Effector memory CD8-positive, alpha-beta T cell (primary cell): ENCODE measurements around the gene GHRL.

Source experiments
- ATAC-seq: fragments of 150-1000 bp; cut with Tn5 transposase; replicated peaks from 2 replicates; pipeline ENCODE4 v1.10.0; 2021; ENCODE audit warnings: mild to moderate bottlenecking, moderate library complexity
- DNase-seq, 3 experiments: peaks; one replicate each; pipeline ENCODE4 v3.0.0; 2021
- H3K27ac Mint-ChIP-seq, 2 donors: one replicate each; pipeline ENCODE4 v1.8.0; 2022; ENCODE audit warnings: mild to moderate bottlenecking in 2 of 2, mixed read lengths in 2 of 2, moderate library complexity in 2 of 2
- H3K27me3 Mint-ChIP-seq, 2 donors: one replicate each; pipeline ENCODE4 v1.8.0; 2022; ENCODE audit warnings: mixed read lengths in 2 of 2
- H3K36me3 Mint-ChIP-seq: one replicate; pipeline ENCODE4 v1.8.0; 2022; ENCODE audit warnings: mild to moderate bottlenecking, moderate library complexity, mixed read lengths; ENCODE audit not compliant: insufficient read depth
- H3K4me1 Mint-ChIP-seq, 2 donors: one replicate each; pipeline ENCODE4 v1.8.0; 2022; ENCODE audit warnings: low read depth in 2 of 2, mixed read lengths in 2 of 2
- H3K4me3 Mint-ChIP-seq, 2 donors: one replicate each; pipeline ENCODE4 v1.8.0; 2022; ENCODE audit warnings: mild to moderate bottlenecking in 2 of 2, mixed read lengths in 2 of 2, moderate library complexity in 2 of 2
- H3K9me3 Mint-ChIP-seq, 2 donors: one replicate each; pipeline ENCODE4 v1.8.0; 2022; ENCODE audit warnings: mixed read lengths in 2 of 2

The GHRL gene

DNA sequence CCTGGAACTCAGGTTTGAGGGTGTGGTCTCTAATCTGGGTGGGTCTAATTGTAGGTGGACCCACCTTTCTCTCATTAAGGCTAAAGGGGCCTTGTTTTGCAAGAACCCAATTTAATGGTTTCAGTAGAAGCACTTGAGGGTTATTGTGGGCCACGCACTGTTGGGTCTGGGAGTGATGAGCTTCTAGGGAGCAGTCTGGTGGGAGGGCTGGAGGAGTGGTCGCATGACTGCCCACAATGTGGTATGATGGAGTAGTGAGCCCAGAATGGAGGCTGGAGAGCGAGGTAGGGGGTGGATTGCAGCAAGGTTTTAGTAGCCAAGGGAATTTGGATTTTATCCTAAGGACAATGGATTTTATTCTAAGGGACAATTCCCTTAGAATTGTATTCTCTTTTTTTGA is 41.7 kb downstream of the GHRL start:
- H3K9me3 Mint-ChIP-seq: no peaks in the 10 kb centered on the region
- peak overlapping the region in 1 of 2 donors; percentile 21 for H3K27ac Mint-ChIP-seq
- H3K36me3 Mint-ChIP-seq: peaks cover 51% of the 10 kb centered on the region
- peaks cover 64 to 68% of the 10 kb centered on the region in 2 donors for H3K4me1 Mint-ChIP-seq
- peak overlapping the region; percentile 98 to 99 for H3K4me3 Mint-ChIP-seq
- DNase-seq (no peak), ATAC-seq (no peak)
- no peaks in the 10 kb centered on the region for H3K27me3 Mint-ChIP-seq

DNA sequence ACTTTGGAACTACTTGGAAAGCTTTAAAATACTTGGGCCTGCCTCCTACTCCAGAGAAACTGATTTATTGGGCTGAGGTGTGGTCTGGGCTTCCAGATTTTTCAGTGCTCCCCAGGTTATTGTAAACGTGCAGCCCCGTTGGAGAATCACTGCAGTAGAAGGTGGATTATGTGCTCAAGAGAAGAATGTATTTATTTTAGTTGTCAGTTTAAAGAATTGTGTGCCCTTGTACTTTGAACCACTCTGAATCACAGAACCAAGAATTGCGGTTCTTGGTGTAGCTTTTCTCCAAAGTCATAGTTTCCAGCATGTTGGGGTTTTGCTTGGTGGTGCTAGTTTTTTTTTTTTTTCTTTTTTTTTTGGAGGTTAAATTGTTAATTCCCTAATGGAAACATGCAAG is 42.9 kb downstream of the GHRL start:
- H3K36me3 Mint-ChIP-seq: peaks cover 45% of the 10 kb centered on the region
- ATAC-seq (no peak), DNase-seq (no peak)
- H3K27ac Mint-ChIP-seq: peak overlapping the region; percentile 90 to 91
- H3K27me3 Mint-ChIP-seq: no peaks in the 10 kb centered on the region
- peaks cover 55 to 59% of the 10 kb centered on the region in 2 donors for H3K4me1 Mint-ChIP-seq
- no peaks in the 10 kb centered on the region for H3K9me3 Mint-ChIP-seq
- H3K4me3 Mint-ChIP-seq: peak overlapping the region; percentile 98 to 99

- ATAC-seq (peak; percentile 17), DNase-seq (peak in 2 of 3 experiments; percentile 21 to 31)
- peak overlapping the region; percentile 98 to 99 for H3K4me3 Mint-ChIP-seq
- peaks cover 41% of the 10 kb centered on the region for H3K36me3 Mint-ChIP-seq
- no peaks in the 10 kb centered on the region for H3K27me3 Mint-ChIP-seq
- peak overlapping the region; percentile 90 to 91 for H3K27ac Mint-ChIP-seq
- H3K4me1 Mint-ChIP-seq: peaks cover 49 to 52% of the 10 kb centered on the region in 2 donors
- H3K9me3 Mint-ChIP-seq: no peaks in the 10 kb centered on the region
Measured at GRCh38 chr3:10248984-10249748, 43.6 kb downstream of the GHRL start.

GRCh38 chr3:10248184-10248983 is 44.4 kb downstream of the GHRL start, which contains the start of gene TATDN2:
Gene TATDN2 (plus strand): TSS chr3:10248459. CDS start chr3:10249201, 742 bp downstream.
- Mint-ChIP-seq H3K4me3 (peak within 1 kb of the TSS; percentile 98 to 99), H3K27me3 (no peaks in the 10 kb centered on the region), H3K36me3 (peaks cover 39% of the 10 kb centered on the region), H3K4me1 (peaks cover 43 to 44% of the 10 kb centered on the region in 2 donors), H3K27ac (peak within 1 kb of the TSS; percentile 94), H3K9me3 (no peaks in the 10 kb centered on the region)
- ATAC-seq (peak; percentile 90), DNase-seq (peak; percentile 82 to 85 (median 84))

DNA sequence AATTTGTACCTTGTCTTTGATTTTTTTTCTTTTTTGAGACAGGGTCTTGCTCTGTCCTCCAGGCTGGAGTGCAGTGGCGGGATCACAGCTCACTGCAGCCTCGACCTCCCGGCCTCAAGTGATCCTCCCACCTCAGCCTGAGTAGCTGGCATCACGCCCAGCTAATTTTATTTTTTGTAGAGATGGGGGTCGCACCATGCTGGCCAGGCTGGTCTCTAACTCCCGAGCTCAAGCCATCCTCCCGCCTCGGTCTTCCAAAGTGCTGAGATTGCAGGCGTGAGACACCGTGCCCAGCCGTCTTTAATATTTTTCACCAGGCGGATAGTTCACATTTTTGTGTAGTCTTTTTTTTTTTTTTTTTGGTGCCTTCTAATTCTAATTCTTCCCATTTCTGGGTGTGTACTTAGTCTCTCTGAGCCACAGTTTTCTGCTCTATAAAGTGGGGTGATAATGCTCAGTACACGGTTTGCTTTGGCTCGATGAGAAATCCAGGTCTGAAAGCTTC is 45.0 kb downstream of the GHRL start:
- Mint-ChIP-seq H3K4me1 (peaks cover 41 to 43% of the 10 kb centered on the region in 2 donors), H3K9me3 (no peaks in the 10 kb centered on the region), H3K4me3 (peak overlapping the region; percentile 98 to 99), H3K27me3 (no peaks in the 10 kb centered on the region), H3K36me3 (peaks cover 33% of the 10 kb centered on the region), H3K27ac (peak overlapping the region; percentile 94)
- ATAC-seq: no peak
- no peak for DNase-seq

DNA sequence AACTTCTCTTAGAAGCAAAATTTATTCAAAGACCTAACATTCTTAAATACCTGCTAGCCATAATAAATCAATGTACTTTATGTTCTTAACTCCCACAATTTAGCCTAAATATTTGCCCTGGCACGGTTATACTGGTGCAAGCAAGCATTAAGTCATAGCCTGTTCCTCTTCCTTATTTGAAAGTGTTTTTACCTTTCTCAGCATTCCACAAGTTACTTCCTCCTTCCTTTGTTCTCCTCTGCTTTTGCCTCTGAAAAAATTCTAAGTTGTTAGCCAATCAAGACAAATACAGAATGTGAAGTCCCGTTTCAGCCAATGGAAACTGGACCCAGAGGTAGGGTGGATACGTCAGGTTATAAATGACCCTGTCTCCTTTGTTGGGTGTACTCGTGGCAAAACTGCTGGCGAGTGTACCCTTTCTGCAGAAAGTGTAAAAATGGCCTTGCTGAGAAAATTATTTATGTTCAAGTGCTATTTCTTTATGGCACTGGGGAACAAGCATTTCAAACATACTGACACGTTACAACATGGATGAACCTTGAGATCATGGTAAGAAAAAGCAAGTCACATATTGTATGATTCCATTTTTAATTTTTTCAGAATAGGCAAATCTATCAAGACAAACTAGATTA is 47.5 kb downstream of the GHRL start:
- DNase-seq (no peak), ATAC-seq (no peak)
- no peaks in the 10 kb centered on the region for H3K9me3 Mint-ChIP-seq
- peaks cover 29% of the 10 kb centered on the region for H3K36me3 Mint-ChIP-seq
- peaks cover 35 to 36% of the 10 kb centered on the region in 2 donors for H3K4me1 Mint-ChIP-seq
- H3K27me3 Mint-ChIP-seq: no peaks in the 10 kb centered on the region
- H3K27ac Mint-ChIP-seq: no peak overlapping the region
- H3K4me3 Mint-ChIP-seq: no peak overlapping the region

DNA sequence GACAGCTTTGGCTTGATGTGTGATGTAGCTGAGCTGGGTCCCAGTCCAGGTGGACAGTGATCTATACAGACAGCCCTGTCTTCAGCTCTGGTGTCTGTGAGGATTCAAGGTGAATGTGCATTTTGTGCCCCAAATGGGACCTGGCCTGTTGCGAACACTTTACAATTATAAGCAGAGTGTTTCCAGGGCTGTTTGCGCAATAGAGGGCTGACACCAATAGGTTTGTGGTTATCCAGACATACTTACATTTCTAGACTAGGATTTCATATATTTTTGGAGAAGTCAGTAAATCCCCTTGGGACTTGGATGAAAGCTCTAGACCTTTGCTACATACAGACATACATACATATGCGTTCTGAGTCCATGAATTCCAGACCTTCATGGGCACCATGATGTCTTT is 48.7 kb downstream of the GHRL start:
- Mint-ChIP-seq H3K4me1 (peaks cover 30 to 31% of the 10 kb centered on the region in 2 donors), H3K36me3 (peaks cover 25% of the 10 kb centered on the region), H3K4me3 (peak overlapping the region in 1 of 2 donors; percentile 27), H3K27me3 (no peaks in the 10 kb centered on the region), H3K9me3 (no peaks in the 10 kb centered on the region), H3K27ac (no peak overlapping the region)
- no peak for DNase-seq
- no peak for ATAC-seq

DNA sequence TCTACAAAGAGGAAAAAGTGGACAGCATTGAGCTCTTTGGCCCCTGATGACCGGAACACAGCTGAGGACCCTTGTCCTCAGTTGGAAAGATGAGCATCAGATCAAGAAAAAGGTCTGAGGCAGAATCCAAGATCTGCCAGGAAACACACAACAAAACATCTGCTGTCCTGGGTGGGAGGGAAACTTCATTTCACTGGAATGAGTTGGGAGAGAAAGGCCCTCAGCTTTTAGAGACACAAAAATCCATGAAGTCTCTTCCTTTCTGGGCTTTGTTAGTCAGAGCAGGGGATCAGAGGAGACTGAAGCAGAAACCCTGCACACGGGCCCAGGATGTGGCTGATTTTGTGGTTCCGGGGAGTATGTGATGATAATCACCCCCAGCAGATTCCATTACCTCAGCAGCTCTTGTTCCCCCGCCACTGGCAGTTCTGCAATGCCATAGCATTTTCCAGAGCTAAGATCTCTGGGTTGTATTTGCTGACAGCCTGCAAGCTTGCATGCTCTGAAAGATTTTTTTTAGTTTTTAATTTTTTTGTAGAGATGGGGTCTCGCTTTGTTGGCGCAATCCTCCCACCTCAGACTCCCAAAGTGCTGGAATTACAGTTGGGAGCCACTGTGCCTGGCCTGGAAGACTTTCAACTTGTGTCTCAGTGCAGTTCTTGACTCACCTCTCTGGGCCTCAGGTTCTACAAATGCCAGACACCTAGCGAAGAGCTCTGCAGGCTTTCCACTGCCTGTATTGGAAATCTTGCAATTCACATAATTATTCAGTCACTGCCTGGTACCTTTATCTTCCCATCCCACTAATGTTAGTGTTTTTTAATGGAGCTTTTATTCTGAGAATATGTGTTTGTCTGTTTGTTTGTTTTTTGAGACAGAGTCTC is 50.3 kb downstream of the GHRL start:
- H3K27ac Mint-ChIP-seq: peak overlapping the region; percentile 92
- peaks cover 25% of the 10 kb centered on the region for H3K36me3 Mint-ChIP-seq
- H3K27me3 Mint-ChIP-seq: no peaks in the 10 kb centered on the region
- peak; percentile 55 to 56 (median 56) for DNase-seq
- H3K9me3 Mint-ChIP-seq: no peaks in the 10 kb centered on the region
- peak overlapping the region; percentile 57 to 66 for H3K4me3 Mint-ChIP-seq
- ATAC-seq: peak; percentile 98
- H3K4me1 Mint-ChIP-seq: peaks cover 33 to 37% of the 10 kb centered on the region in 2 donors

DNA sequence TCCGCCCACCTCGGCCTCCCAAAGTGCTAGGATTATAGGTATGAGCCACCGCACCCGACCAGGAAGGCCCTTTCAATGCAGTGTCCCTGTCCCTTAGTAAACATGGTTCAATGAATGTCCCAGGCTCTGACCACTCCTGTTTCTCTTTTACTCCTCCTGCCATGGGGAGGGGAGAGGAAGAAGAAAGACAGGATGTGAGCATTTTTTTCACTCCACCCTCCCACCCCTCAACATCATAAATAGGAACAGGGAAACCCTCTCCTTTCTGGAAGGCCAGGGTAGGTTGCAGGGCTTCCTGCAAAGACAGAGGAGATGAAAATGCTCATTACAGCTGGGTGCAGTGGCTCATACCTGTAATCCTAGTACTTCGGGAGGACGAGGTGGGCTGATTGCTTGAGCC is 51.9 kb downstream of the GHRL start:
- peaks cover 31% of the 10 kb centered on the region for H3K36me3 Mint-ChIP-seq
- H3K27me3 Mint-ChIP-seq: no peaks in the 10 kb centered on the region
- H3K9me3 Mint-ChIP-seq: no peaks in the 10 kb centered on the region
- ATAC-seq (no peak), DNase-seq (no peak)
- H3K4me1 Mint-ChIP-seq: peaks cover 35 to 37% of the 10 kb centered on the region in 2 donors
- H3K4me3 Mint-ChIP-seq: no peak overlapping the region
- peak overlapping the region; percentile 66 to 75 for H3K27ac Mint-ChIP-seq

DNA sequence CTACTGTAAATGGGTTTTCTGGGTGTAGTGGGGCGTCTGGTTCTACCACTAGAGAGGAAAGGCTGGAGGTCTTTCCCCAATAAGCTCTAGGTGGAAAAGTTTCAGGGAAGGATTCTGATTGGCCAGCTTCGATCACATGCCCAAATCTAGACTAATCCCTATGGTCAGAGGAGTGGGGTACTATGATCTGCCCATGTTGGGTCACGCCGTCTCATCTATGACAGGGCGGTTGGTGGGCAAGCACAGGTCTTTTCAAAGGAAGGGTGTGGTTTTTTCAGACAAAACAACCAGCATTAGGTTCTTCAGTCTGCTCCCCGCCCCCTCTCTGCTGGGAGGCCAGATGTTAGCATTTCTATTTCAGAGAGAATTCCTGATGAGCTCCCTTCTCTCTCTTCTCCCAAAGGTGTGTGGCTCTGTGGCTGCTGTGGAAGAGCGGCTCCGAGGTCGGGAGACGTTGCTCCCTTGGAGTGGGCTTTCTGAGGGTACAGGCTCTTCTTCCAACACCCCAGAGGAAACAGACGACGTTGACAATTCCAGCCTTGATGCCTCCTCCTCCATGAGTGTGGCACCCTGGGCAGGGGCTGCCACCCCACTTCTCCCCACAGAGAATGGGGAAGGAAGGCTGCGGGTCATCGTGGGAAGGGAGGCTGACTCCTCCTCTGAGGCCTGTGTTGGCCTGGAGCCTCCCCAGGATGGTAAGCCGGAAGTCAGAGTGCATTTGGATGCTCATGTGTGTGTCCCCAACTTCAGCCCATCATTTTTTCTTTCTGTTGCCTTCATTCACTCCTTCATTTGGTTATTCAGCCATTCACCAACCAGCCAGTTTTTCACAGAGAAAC is 54.2 kb downstream of the GHRL start:
- ATAC-seq: peak; percentile 58
- Mint-ChIP-seq H3K27ac (peak overlapping the region; percentile 92 to 93), H3K4me3 (peak overlapping the region; percentile 25 to 43), H3K4me1 (peaks cover 34 to 37% of the 10 kb centered on the region in 2 donors), H3K36me3 (peaks cover 37% of the 10 kb centered on the region), H3K27me3 (no peaks in the 10 kb centered on the region), H3K9me3 (no peaks in the 10 kb centered on the region)
- peak in 1 of 3 experiments; percentile 29 for DNase-seq
